ENCODE data around the gene PRRC2B. TPM values are rescaled to one million over a fixed set of nuclear protein-coding genes. Genes with fewer than 3 reads are reported as not detected.

The PRRC2B gene
- total RNA-seq, 4 donors from 2014 or later: 73.7 to 171 (median 98.9) TPM

- H3K9me3 ChIP-seq: no peaks in the 10 kb centered on the region
- TF ChIP-seq POLR2AphosphoS5 (IDR thresholded peaks at IDR 0.05) (no peak), POLR2A (IDR thresholded peaks at IDR 0.05) (no peak), CTCF (IDR thresholded peaks at IDR 0.05) (no peak), EP300 (IDR thresholded peaks at IDR 0.05; ENCODE audit: low read depth) (no peak)
- no peak overlapping the region for H3K27ac ChIP-seq
- no peak overlapping the region for H3K4me3 ChIP-seq
- in situ Hi-C loops (cut with MboI; ENCODE audit: low pct_ligation_motif_present in 1 of 4, low pct_unique_long_range_greater_than_20kb in 1 of 4, low sequenced_read_pairs in 3 of 4): loop anchor here in 2 of 4 donors (25.0 kb wide), 2 partner anchors 115 to 260 kb away; partner anchors contain the start of gene RAPGEF1 (in 1 of the 2)
- WGBS, 2 donors (ENCODE audit: low coverage in 1 of 2): 84% methylated on average over 11 of the region's 11 CpGs; no CpG with 5 or more reads in 1 of the 2 donors
- H3K36me3 ChIP-seq: peaks cover 0 to 81% (median 25%) of the 10 kb centered on the region in 4 donors
- no peaks in the 10 kb centered on the region for H3K4me1 ChIP-seq
- no peak for DNase-seq
- intact Hi-C loops (cut with DNase I; ENCODE audit: low total_unique reads): loop anchor here (10.0 kb wide), 1 partner anchor 133 kb away; no protein-coding TSS in a partner anchor
- no peaks in the 10 kb centered on the region for H3K27me3 ChIP-seq
Observed at GRCh38 chr9:131477367-131477766, 83.5 kb downstream of the PRRC2B start.

- H3K4me3 ChIP-seq: no peak overlapping the region
- H3K4me1 ChIP-seq: no peaks in the 10 kb centered on the region
- no peaks in the 10 kb centered on the region for H3K9me3 ChIP-seq
- peaks cover 0 to 81% (median 24%) of the 10 kb centered on the region in 4 donors for H3K36me3 ChIP-seq
- no peak for TF ChIP-seq EP300 (IDR thresholded peaks at IDR 0.05; ENCODE audit: low read depth)
- H3K27me3 ChIP-seq: no peaks in the 10 kb centered on the region
- intact Hi-C loops (cut with DNase I; ENCODE audit: low total_unique reads) (loop anchor here (10.0 kb wide), 1 partner anchor 133 kb away; no protein-coding TSS in a partner anchor), in situ Hi-C loops (cut with MboI; ENCODE audit: low pct_ligation_motif_present in 1 of 4, low pct_unique_long_range_greater_than_20kb in 1 of 4, low sequenced_read_pairs in 3 of 4) (loop anchor here in 2 of 4 donors (25.0 kb wide), 2 partner anchors 116 to 259 kb away; partner anchors contain the start of gene RAPGEF1 (in 1 of the 2))
- DNase-seq: no peak
- 73 to 90% methylated on average over 3 to 14 of the region's 19 CpGs for WGBS, 2 donors (ENCODE audit: low coverage in 1 of 2)
- H3K27ac ChIP-seq: no peak overlapping the region
Observed at GRCh38 chr9:131477816-131478419, 84.0 kb downstream of the PRRC2B start.

GRCh38 chr9:131478421-131478868 is 84.6 kb downstream of the PRRC2B start:
- 66% methylated on average over 12 of the region's 12 CpGs; no CpG with 5 or more reads in 1 of the 2 donors for WGBS, 2 donors (ENCODE audit: low coverage in 1 of 2)
- Histone ChIP-seq H3K36me3 (peaks cover 0 to 81% (median 24%) of the 10 kb centered on the region in 4 donors), H3K9me3 (no peaks in the 10 kb centered on the region), H3K4me3 (no peak overlapping the region), H3K4me1 (no peaks in the 10 kb centered on the region), H3K27me3 (no peaks in the 10 kb centered on the region), H3K27ac (no peak overlapping the region)
- in situ Hi-C loops (cut with MboI; ENCODE audit: low pct_ligation_motif_present in 1 of 4, low pct_unique_long_range_greater_than_20kb in 1 of 4, low sequenced_read_pairs in 3 of 4): loop anchor here in 2 of 4 donors (25.0 kb wide), 2 partner anchors 116 to 259 kb away; partner anchors contain the start of gene RAPGEF1 (in 1 of the 2)
- intact Hi-C loops (cut with DNase I; ENCODE audit: low total_unique reads): loop anchor here (10.0 kb wide), 1 partner anchor 134 kb away; no protein-coding TSS in a partner anchor
- DNase-seq: peak; percentile 44
- TF ChIP-seq CTCF (IDR thresholded peaks at IDR 0.05) (peak; percentile 50 to 63 (median 57)), POLR2AphosphoS5 (IDR thresholded peaks at IDR 0.05) (no peak)

- Histone ChIP-seq H3K27ac (no peak overlapping the region), H3K9me3 (no peaks in the 10 kb centered on the region), H3K27me3 (no peaks in the 10 kb centered on the region), H3K4me3 (no peak overlapping the region), H3K36me3 (peaks cover 0 to 81% (median 24%) of the 10 kb centered on the region in 4 donors), H3K4me1 (no peaks in the 10 kb centered on the region)
- whole genome bisulfite sequencing, 2 donors (ENCODE audit: low coverage in 1 of 2): 93% methylated on average over 10 of the region's 10 CpGs; no CpG with 5 or more reads in 1 of the 2 donors
- TF ChIP-seq CTCF (IDR thresholded peaks at IDR 0.05) (no peak), EP300 (IDR thresholded peaks at IDR 0.05; ENCODE audit: low read depth) (no peak), POLR2AphosphoS5 (IDR thresholded peaks at IDR 0.05) (no peak), POLR2A (IDR thresholded peaks at IDR 0.05) (no peak)
- intact Hi-C loops (cut with DNase I; ENCODE audit: low total_unique reads): loop anchor here (10.0 kb wide), 1 partner anchor 134 kb away; no protein-coding TSS in a partner anchor
- in situ Hi-C loops (cut with MboI; ENCODE audit: low pct_ligation_motif_present in 1 of 4, low pct_unique_long_range_greater_than_20kb in 1 of 4, low sequenced_read_pairs in 3 of 4): loop anchor here in 2 of 4 donors (25.0 kb wide), 2 partner anchors 117 to 258 kb away; partner anchors contain the start of gene RAPGEF1 (in 1 of the 2)
- no peak for DNase-seq
Observed at GRCh38 chr9:131478911-131479310, 85.0 kb downstream of the PRRC2B start.

Measured in transverse colon (tissue), 4 donors.